Activated naive CD8-positive, alpha-beta T cell (primary cell): ENCODE measurements around the gene CPED1.
"Not testable (repeated sequence)": the region's sequence is repeated elsewhere in the genome, so short reads cannot be mapped to it uniquely, and the experiment has no call there.

Experiments
- H3K27ac Mint-ChIP-seq: one replicate; pipeline ENCODE4 v1.8.0; 2021; ENCODE audit warnings: mixed read lengths
- H3K27me3 Mint-ChIP-seq: one replicate; pipeline ENCODE4 v1.8.0; 2021; ENCODE audit warnings: mixed read lengths
- H3K36me3 Mint-ChIP-seq: one replicate; pipeline ENCODE4 v1.8.0; 2021; ENCODE audit warnings: mixed read lengths
- H3K4me1 Mint-ChIP-seq: one replicate; pipeline ENCODE4 v1.8.0; 2021; ENCODE audit warnings: low read depth, mixed read lengths
- H3K4me3 Mint-ChIP-seq: one replicate; pipeline ENCODE4 v1.8.0; 2021; ENCODE audit warnings: mild to moderate bottlenecking, mixed read lengths
- H3K9me3 Mint-ChIP-seq: one replicate; pipeline ENCODE4 v1.8.0; 2021; ENCODE audit warnings: low read depth, mixed read lengths

The CPED1 gene

GRCh38 chr7:120960714-120961113, 27.8 kb upstream of the CPED1 start:
- no peaks in the 10 kb centered on the region for H3K9me3 Mint-ChIP-seq

GRCh38 chr7:120961638-120962173, 26.8 kb upstream of the CPED1 start:
- Mint-ChIP-seq H3K4me1 (peaks cover 18% of the 10 kb centered on the region), H3K27me3 (no peaks in the 10 kb centered on the region), H3K36me3 (peaks cover 16% of the 10 kb centered on the region), H3K9me3 (no peaks in the 10 kb centered on the region), H3K27ac (no peak overlapping the region), H3K4me3 (no peak overlapping the region)

More at GRCh38 chr7:120960714-120961113, 27.8 kb upstream of the CPED1 start:
- peaks cover 22% of the 10 kb centered on the region for H3K4me1 Mint-ChIP-seq
- H3K36me3 Mint-ChIP-seq: peaks cover 21% of the 10 kb centered on the region
- H3K27ac Mint-ChIP-seq: no peak overlapping the region
- no peaks in the 10 kb centered on the region for H3K27me3 Mint-ChIP-seq
- H3K4me3 Mint-ChIP-seq: no peak overlapping the region

- no peak overlapping the region for H3K4me3 Mint-ChIP-seq
- H3K27ac Mint-ChIP-seq: no peak overlapping the region
- peaks cover 12% of the 10 kb centered on the region for H3K4me1 Mint-ChIP-seq
- no peaks in the 10 kb centered on the region for H3K27me3 Mint-ChIP-seq
- H3K36me3 Mint-ChIP-seq: peaks cover 11% of the 10 kb centered on the region
- no peaks in the 10 kb centered on the region for H3K9me3 Mint-ChIP-seq
Observed at GRCh38 chr7:120964088-120964487, 24.4 kb upstream of the CPED1 start.

GRCh38 chr7:120966961-120967360, 21.6 kb upstream of the CPED1 start:
- peaks cover 9% of the 10 kb centered on the region for H3K36me3 Mint-ChIP-seq
- H3K4me3 Mint-ChIP-seq: no peak overlapping the region
- H3K27ac Mint-ChIP-seq: no peak overlapping the region
- H3K27me3 Mint-ChIP-seq: no peaks in the 10 kb centered on the region
- peaks cover 1% of the 10 kb centered on the region for H3K4me1 Mint-ChIP-seq
- H3K9me3 Mint-ChIP-seq: no peaks in the 10 kb centered on the region

- peaks cover 8% of the 10 kb centered on the region for H3K36me3 Mint-ChIP-seq
- H3K4me1 Mint-ChIP-seq: no peaks in the 10 kb centered on the region
- H3K4me3 Mint-ChIP-seq: no peak overlapping the region
- H3K27me3 Mint-ChIP-seq: no peaks in the 10 kb centered on the region
- H3K27ac Mint-ChIP-seq: no peak overlapping the region
- no peaks in the 10 kb centered on the region for H3K9me3 Mint-ChIP-seq
Observed at GRCh38 chr7:120973849-120974248, 14.7 kb upstream of the CPED1 start.

GRCh38 chr7:120979765-120980499, 8.6 kb upstream of the CPED1 start:
- Mint-ChIP-seq H3K9me3 (no peaks in the 10 kb centered on the region), H3K36me3 (no peaks in the 10 kb centered on the region), H3K27ac (no peak overlapping the region), H3K4me1 (peaks cover 3% of the 10 kb centered on the region), H3K27me3 (no peaks in the 10 kb centered on the region), H3K4me3 (no peak overlapping the region)

GRCh38 chr7:120981117-120981516, 7.4 kb upstream of the CPED1 start:
- Mint-ChIP-seq H3K4me3 (no peak overlapping the region), H3K27me3 (peaks cover 3% of the 10 kb centered on the region), H3K36me3 (no peaks in the 10 kb centered on the region), H3K27ac (no peak overlapping the region), H3K9me3 (no peaks in the 10 kb centered on the region), H3K4me1 (peaks cover 3% of the 10 kb centered on the region)

GRCh38 chr7:120981888-120982615, 6.5 kb upstream of the CPED1 start:
- Mint-ChIP-seq H3K36me3 (no peaks in the 10 kb centered on the region), H3K4me3 (no peak overlapping the region), H3K4me1 (peaks cover 3% of the 10 kb centered on the region), H3K27ac (no peak overlapping the region), H3K9me3 (no peaks in the 10 kb centered on the region), H3K27me3 (peaks cover 9% of the 10 kb centered on the region)

GRCh38 chr7:120983592-120983991, 4.9 kb upstream of the CPED1 start:
- Mint-ChIP-seq H3K4me1 (peaks cover 13% of the 10 kb centered on the region), H3K27me3 (peaks cover 20% of the 10 kb centered on the region)
- H3K36me3 Mint-ChIP-seq, H3K4me3 Mint-ChIP-seq, H3K9me3 Mint-ChIP-seq, H3K27ac Mint-ChIP-seq: not testable (repeated sequence)

GRCh38 chr7:120984406-120984805, 4.1 kb upstream of the CPED1 start:
- Mint-ChIP-seq H3K9me3 (no peaks in the 10 kb centered on the region), H3K36me3 (no peaks in the 10 kb centered on the region), H3K27ac (no peak overlapping the region), H3K27me3 (peaks cover 28% of the 10 kb centered on the region), H3K4me3 (no peak overlapping the region), H3K4me1 (peaks cover 20% of the 10 kb centered on the region)

- H3K27ac Mint-ChIP-seq: no peak overlapping the region
- H3K4me1 Mint-ChIP-seq: peaks cover 20% of the 10 kb centered on the region
- H3K4me3 Mint-ChIP-seq: no peak overlapping the region
- H3K36me3 Mint-ChIP-seq: no peaks in the 10 kb centered on the region
- peaks cover 36% of the 10 kb centered on the region for H3K27me3 Mint-ChIP-seq
- no peaks in the 10 kb centered on the region for H3K9me3 Mint-ChIP-seq
Observed at GRCh38 chr7:120985130-120985758, 3.3 kb upstream of the CPED1 start.

- no peak overlapping the region for H3K27ac Mint-ChIP-seq
- H3K4me3 Mint-ChIP-seq: no peak overlapping the region
- H3K9me3 Mint-ChIP-seq: no peaks in the 10 kb centered on the region
- no peaks in the 10 kb centered on the region for H3K36me3 Mint-ChIP-seq
- peaks cover 20% of the 10 kb centered on the region for H3K4me1 Mint-ChIP-seq
- H3K27me3 Mint-ChIP-seq: peaks cover 38% of the 10 kb centered on the region
Observed at GRCh38 chr7:120985839-120986238, 2.7 kb upstream of the CPED1 start.

- H3K4me1 Mint-ChIP-seq: peaks cover 20% of the 10 kb centered on the region
- H3K9me3 Mint-ChIP-seq: no peaks in the 10 kb centered on the region
- no peaks in the 10 kb centered on the region for H3K36me3 Mint-ChIP-seq
- peaks cover 41% of the 10 kb centered on the region for H3K27me3 Mint-ChIP-seq
- H3K27ac Mint-ChIP-seq: no peak overlapping the region
- no peak overlapping the region for H3K4me3 Mint-ChIP-seq
Observed at GRCh38 chr7:120986650-120987049, 1.9 kb upstream of the CPED1 start.

- Mint-ChIP-seq H3K4me3 (no peak overlapping the region), H3K27me3 (peaks cover 42% of the 10 kb centered on the region), H3K27ac (no peak overlapping the region)
Observed at GRCh38 chr7:120987280-120987679, 1.2 kb upstream of the CPED1 start.

More at GRCh38 chr7:120987280-120987679, 1.2 kb upstream of the CPED1 start:
- Mint-ChIP-seq H3K36me3 (no peaks in the 10 kb centered on the region), H3K4me1 (peaks cover 17% of the 10 kb centered on the region), H3K9me3 (no peaks in the 10 kb centered on the region)
